HG03378 (cell line): ENCODE data around the gene GPRC5B.

Experiments
- ATAC-seq: cut with Tn5 transposase; IDR thresholded peaks from one replicate; pipeline ENCODE4 v1.9.1; 2021; ENCODE audit warnings: mild to moderate bottlenecking, moderate library complexity; ENCODE audit not compliant: unreplicated experiment

The GPRC5B gene

GRCh38 chr16:19822533-19822932 lies 62.1 kb downstream of the GPRC5B start:
- ATAC-seq, result no peak

- ATAC-seq, result no peak
Observed at GRCh38 chr16:19817875-19818274, 66.8 kb downstream of the GPRC5B start.

GRCh38 chr16:19817122-19817521 lies 67.5 kb downstream of the GPRC5B start:
- ATAC-seq, result no peak

GRCh38 chr16:19815418-19815817 lies 69.2 kb downstream of the GPRC5B start:
- ATAC-seq, result no peak

- ATAC-seq, result no peak
Observed at GRCh38 chr16:19812986-19813385, 71.7 kb downstream of the GPRC5B start.

GRCh38 chr16:19810817-19811731 lies 73.6 kb downstream of the GPRC5B start:
- ATAC-seq, result no peak

- no peak for ATAC-seq
Observed at GRCh38 chr16:19809693-19810092, 75.0 kb downstream of the GPRC5B start.

GRCh38 chr16:19809121-19809635 lies 75.5 kb downstream of the GPRC5B start:
- ATAC-seq, result no peak

GRCh38 chr16:19808061-19808641 lies 76.5 kb downstream of the GPRC5B start:
- ATAC-seq, result peak; percentile 67
